K562 (cell line): ENCODE results near the gene MGAT4B. TPM values are rescaled to one million over a fixed set of nuclear protein-coding genes. Genes with fewer than 3 reads are reported as not detected.

Experiments used
- ARID3B ChIP-seq: fragments of 250-450 bp; sonication (Bioruptor Pico); IDR thresholded peaks from 2 replicates; pipeline ENCODE4 v1.4.0; 2020; ENCODE audit warnings: borderline replicate concordance
- BRD9 ChIP-seq: fragments of 450-650 bp; IDR thresholded peaks from 2 replicates; pipeline ENCODE4 v1.6.1; 2018; ENCODE audit warnings: low read depth; ENCODE audit not compliant: partially characterized antibody
- BRF1 ChIP-seq: IDR thresholded peaks from 3 replicates; pipeline ENCODE4 v1.6.1; 2011; ENCODE audit warnings: borderline replicate concordance, mild to moderate bottlenecking; ENCODE audit not compliant: insufficient read length; ENCODE audit errors: extremely low read depth
- CXXC5 ChIP-seq: fragments of 250-450 bp; sonication (Bioruptor Pico); IDR thresholded peaks from 2 replicates; pipeline ENCODE4 v1.8.0; 2022; ENCODE audit warnings: inconsistent platforms, mild to moderate bottlenecking, moderate library complexity
- DLX4 ChIP-seq: fragments of 250-450 bp; sonication (Bioruptor Pico); IDR thresholded peaks from 2 replicates; pipeline ENCODE4 v1.6.1; 2021; ENCODE audit warnings: mild to moderate bottlenecking
- E2F8 ChIP-seq: fragments of 450-650 bp; IDR thresholded peaks from 2 replicates; pipeline ENCODE4 v1.7.1; 2018; ENCODE audit warnings: mild to moderate bottlenecking, low read depth; ENCODE audit not compliant: partially characterized antibody
- L3MBTL2 ChIP-seq: fragments of 450-650 bp; IDR thresholded peaks from 2 replicates; pipeline ENCODE4 v1.6.1; 2016; ENCODE audit warnings: mild to moderate bottlenecking, moderate library complexity
- MEF2A ChIP-seq: IDR thresholded peaks from 2 replicates; pipeline ENCODE4 v1.6.1; 2011; ENCODE audit warnings: low read depth, mild to moderate bottlenecking, low read length, moderate library complexity; ENCODE audit not compliant: control insufficient read depth
- MXI1 ChIP-seq: IDR thresholded peaks from 2 replicates; pipeline ENCODE4 v1.6.1; 2011; ENCODE audit warnings: low read depth, mild to moderate bottlenecking, improper control_type of control experiment, low read length
- NUFIP1 ChIP-seq: fragments of 450-650 bp; IDR thresholded peaks from 2 replicates; pipeline ENCODE4 v1.6.1; 2018; ENCODE audit not compliant: partially characterized antibody
- POLR3A ChIP-seq: IDR thresholded peaks from 2 replicates; pipeline ENCODE4 v1.6.1; 2011; ENCODE audit warnings: borderline replicate concordance, mild to moderate bottlenecking, moderate library complexity; ENCODE audit not compliant: insufficient read length, insufficient read depth; ENCODE audit errors: extremely low read depth
- TCFL5 ChIP-seq: fragments of 250-450 bp; sonication (Bioruptor Pico); conservative IDR thresholded peaks from 2 replicates; pipeline ENCODE4 v1.6.1; 2021; ENCODE audit warnings: mild to moderate bottlenecking, moderate library complexity, matching md5 sums
- ZBTB49 ChIP-seq: sonication (generic); formaldehyde crosslinking; IDR thresholded peaks from 2 replicates; pipeline ENCODE4 v1.8.0; 2022; ENCODE audit warnings: missing genetic modification reagents, mild to moderate bottlenecking, borderline replicate concordance
- ZFPM2 ChIP-seq: fragments of 250-450 bp; sonication (Bioruptor Pico); IDR thresholded peaks from 2 replicates; pipeline ENCODE4 v1.5.1; 2022; ENCODE audit warnings: mild to moderate bottlenecking
- ZNF133 ChIP-seq: fragments of 250-450 bp; sonication (Bioruptor Pico); IDR thresholded peaks from 2 replicates; pipeline ENCODE4 v1.4.0; 2020; ENCODE audit warnings: mild to moderate bottlenecking
- ZNF740 ChIP-seq, 3 experiments: fragments of 200-800 bp in 1 of 3; sonication (Bioruptor generic) in 1 of 3; sonication (generic) in 1 of 3; formaldehyde crosslinking in 1 of 3; IDR thresholded peaks; 2 replicates each; pipeline versions ENCODE4 v1.6.1 to v1.8.0; 2016 to 2022; ENCODE audit warnings: mild to moderate bottlenecking in 2 of 3, missing compliant biosample characterization in 2 of 3, missing genetic modification characterization in 2 of 3, missing genetic modification reagents in 1 of 3
- ZNF764 ChIP-seq: fragments of 250-450 bp; sonication (Bioruptor Pico); IDR thresholded peaks from 2 replicates; pipeline ENCODE4 v1.4.0; 2020; ENCODE audit warnings: low read depth, mild to moderate bottlenecking, moderate library complexity
- polyA plus RNA-seq, 8 experiments: library from polyadenylated mRNA; depleted of rRNA in 4 of 8; stranded (reverse) in 5 of 8; unstranded in 3 of 8; fragments of >200 nt; fragmentation: Nextera tagmentation in 2 of 8; fragmentation: Illumina TruSeq in 1 of 8; extraction: Ambion mirVana in 2 of 8; extraction: Trizol in 1 of 8; gene quantifications; 2 replicates each; pipeline versions ENCODE4 v1.2.1 to v1.2.3, GENCODE V29; 2011 to 2014; ENCODE audit warnings: inconsistent platforms in 1 of 8, missing spikeins in 1 of 8
- total RNA-seq, 7 experiments: library from RNA; depleted of rRNA in 6 of 7; stranded (reverse); fragments of >200 nt in 6 of 7; fragmentation: Illumina TruSeq in 2 of 7; extraction: Trizol in 2 of 7; gene quantifications; 2 replicates each; pipeline versions ENCODE4 v1.2.1 to v1.2.3, GENCODE V29; 2011 to 2021; ENCODE audit warnings: low replicate concordance in 1 of 7

Gene MGAT4B
- total and polyA plus RNA-seq, 9 of the 15 experiments (the other 6 are each of a cell fraction or from before 2014, with no cell fraction given), result 0.34 to 133 (median 75.4) TPM

GRCh38 chr5:179819296-179820126, 12.8 kb upstream of the MGAT4B start (continued):
- TF ChIP-seq ZBTB49 (CRISPR knock-in tag) (no peak), DLX4 (CRISPR knock-in tag) (no peak), L3MBTL2 (peak; percentile 98), CXXC5 (CRISPR knock-in tag) (peak; percentile 89), TCFL5 (peak; percentile 48), ARID3B (CRISPR knock-in tag) (peak; percentile 96), ZNF740 (CRISPR knock-in tag; IDR thresholded peaks at IDR 0.05) (no peak; the same call in 1 of the 2 replicates), ZNF740 (tag; IDR thresholded peaks at IDR 0.05) (peak; percentile 81 to 89), ZFPM2 (CRISPR knock-in tag) (no peak), POLR3A (no peak), NUFIP1 (peak; percentile 67), MEF2A (0 out of 2 replicates have a peak, but pooled peaks have one; percentile 0), E2F8 (no peak), BRD9 (peak; percentile 36), ZNF764 (no peak), MXI1 (0 out of 2 replicates have a peak, but pooled peaks have one; percentile 2), BRF1 (no peak), ZNF133 (CRISPR knock-in tag) (peak; percentile 91; the same call in 1 of the 2 replicates)
